IgD-negative memory B cell (primary cell): ENCODE measurements around the gene IL9. TPM values are rescaled to one million over a fixed set of nuclear protein-coding genes. Genes with fewer than 3 reads are reported as not detected.

ENCODE experiments used
- H3K27ac Mint-ChIP-seq, 3 donors: one replicate each; pipeline ENCODE4 v1.8.0; 2020 to 2022; ENCODE audit warnings: mild to moderate bottlenecking in 3 of 3, mixed read lengths in 3 of 3, moderate library complexity in 1 of 3
- H3K27me3 Mint-ChIP-seq: one replicate; pipeline ENCODE4 v1.8.0; 2021; ENCODE audit warnings: mixed read lengths
- H3K36me3 Mint-ChIP-seq: one replicate; pipeline ENCODE4 v1.8.0; 2020; ENCODE audit warnings: mild to moderate bottlenecking, mixed read lengths
- H3K4me1 Mint-ChIP-seq, 3 donors: one replicate each; pipeline ENCODE4 v1.8.0; 2020 to 2022; ENCODE audit warnings: mixed read lengths in 3 of 3, mild to moderate bottlenecking in 1 of 3
- H3K4me3 Mint-ChIP-seq, 4 donors: one replicate each; pipeline ENCODE4 v1.8.0; 2020 to 2022; ENCODE audit warnings: mild to moderate bottlenecking in 4 of 4, mixed read lengths in 4 of 4, moderate library complexity in 3 of 4
- H3K9me3 Mint-ChIP-seq, 3 donors: one replicate each; pipeline ENCODE4 v1.8.0; 2020 to 2021; ENCODE audit warnings: mixed read lengths in 3 of 3, mild to moderate bottlenecking in 1 of 3
- polyA plus RNA-seq: library from polyadenylated mRNA; unstranded; fragments of 300-500 nt; fragmentation: Illumina TruSeq; gene quantifications from one replicate; pipeline ENCODE4 v1.2.3, GENCODE V29; 2021

IL9 gene
- not detected for polyA plus RNA-seq

DNA sequence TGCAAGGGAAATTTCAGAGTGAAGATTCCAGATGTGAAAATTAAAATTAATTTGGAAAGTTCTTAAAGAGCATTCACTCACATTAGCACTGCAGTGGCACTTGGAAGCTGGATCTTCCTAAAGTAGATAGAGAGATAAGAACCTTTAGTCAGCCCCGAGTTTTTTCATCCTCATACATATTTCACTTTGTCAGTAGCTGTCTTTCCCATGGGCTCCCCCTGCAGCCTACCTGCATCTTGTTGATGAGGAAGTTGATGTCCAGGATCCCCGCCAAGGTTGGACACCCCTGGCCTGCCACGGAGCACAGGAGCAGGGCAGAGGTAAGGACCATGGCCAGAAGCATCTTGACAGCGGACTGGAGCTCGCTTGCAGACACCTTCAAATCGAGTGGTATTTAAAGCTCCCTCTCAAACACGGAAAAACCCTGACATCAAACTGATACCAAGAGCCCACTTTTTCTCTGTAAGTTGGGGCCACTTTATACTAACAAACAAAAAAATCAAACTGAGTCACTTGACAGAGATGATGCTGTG is at the start of gene IL9:
IL9 (minus strand) TSS at position 368 of the 533 bp plus-strand sequence; CDS start at position 343, 25 bp downstream.
- Mint-ChIP-seq H3K27ac (peak within 1 kb of the TSS in 1 of 3 donors; percentile 59), H3K27me3 (peaks cover 15% of the 10 kb centered on the region), H3K36me3 (no peaks in the 10 kb centered on the region), H3K4me1 (peaks cover 0 to 2% (median 0%) of the 10 kb centered on the region in 3 donors), H3K9me3 (peaks cover 0 to 2% (median 0%) of the 10 kb centered on the region in 3 donors), H3K4me3 (no peak within 1 kb of the TSS)

DNA sequence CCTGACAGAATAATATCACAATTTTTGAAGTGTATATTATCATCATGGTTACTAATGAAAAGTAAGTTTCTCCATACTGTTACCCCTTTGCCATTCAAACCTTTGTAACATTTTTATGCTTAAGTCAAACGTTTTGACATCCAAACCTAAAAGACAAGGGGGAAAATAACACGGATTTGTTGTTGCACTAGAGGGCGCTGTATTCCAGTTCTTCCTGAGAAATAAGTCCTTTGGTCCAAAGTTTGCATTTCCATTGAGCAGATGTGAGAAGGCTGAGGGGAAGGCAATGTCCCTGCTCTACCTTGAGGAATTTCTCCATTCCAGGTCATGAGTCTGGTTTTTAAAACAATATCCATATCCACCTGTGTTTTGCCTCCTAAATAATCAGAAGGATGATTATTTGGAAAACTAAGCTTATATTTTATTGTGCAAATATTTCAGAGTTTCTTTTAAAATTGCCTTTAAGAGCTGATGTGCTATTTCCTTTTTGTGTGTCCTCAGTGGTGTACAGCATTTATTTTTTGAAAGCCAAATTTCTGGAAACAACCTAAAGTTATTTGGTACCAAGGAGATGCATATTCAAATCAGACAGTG is 49.4 kb upstream of the IL9 start:
- Mint-ChIP-seq H3K27ac (no peak overlapping the region), H3K4me3 (no peak overlapping the region), H3K9me3 (peaks cover 0 to 3% (median 2%) of the 10 kb centered on the region in 3 donors), H3K36me3 (no peaks in the 10 kb centered on the region), H3K4me1 (no peaks in the 10 kb centered on the region), H3K27me3 (peaks cover 5% of the 10 kb centered on the region)

DNA sequence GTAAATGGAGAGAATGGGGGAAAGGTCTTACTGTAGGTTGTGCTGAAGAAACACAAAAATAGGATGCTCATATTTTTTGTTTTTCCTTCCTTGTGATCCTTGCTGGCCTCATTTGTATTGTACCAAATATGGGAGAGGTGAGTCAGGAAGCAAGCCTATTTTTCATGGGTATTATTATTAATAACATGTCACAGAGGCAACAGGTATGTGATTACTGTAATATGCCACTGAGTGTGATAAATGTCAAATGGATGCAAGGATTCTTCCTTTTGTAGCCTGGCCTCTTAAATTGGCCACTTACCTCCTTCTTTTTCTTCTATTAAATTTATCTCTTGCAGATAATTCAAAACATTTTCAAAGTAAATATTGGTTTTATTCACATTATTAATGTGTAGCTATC is 48.9 kb upstream of the IL9 start:
- Mint-ChIP-seq H3K36me3 (no peaks in the 10 kb centered on the region), H3K9me3 (peaks cover 0 to 3% (median 2%) of the 10 kb centered on the region in 3 donors), H3K4me3 (no peak overlapping the region), H3K4me1 (no peaks in the 10 kb centered on the region), H3K27ac (no peak overlapping the region), H3K27me3 (peaks cover 5% of the 10 kb centered on the region)

DNA sequence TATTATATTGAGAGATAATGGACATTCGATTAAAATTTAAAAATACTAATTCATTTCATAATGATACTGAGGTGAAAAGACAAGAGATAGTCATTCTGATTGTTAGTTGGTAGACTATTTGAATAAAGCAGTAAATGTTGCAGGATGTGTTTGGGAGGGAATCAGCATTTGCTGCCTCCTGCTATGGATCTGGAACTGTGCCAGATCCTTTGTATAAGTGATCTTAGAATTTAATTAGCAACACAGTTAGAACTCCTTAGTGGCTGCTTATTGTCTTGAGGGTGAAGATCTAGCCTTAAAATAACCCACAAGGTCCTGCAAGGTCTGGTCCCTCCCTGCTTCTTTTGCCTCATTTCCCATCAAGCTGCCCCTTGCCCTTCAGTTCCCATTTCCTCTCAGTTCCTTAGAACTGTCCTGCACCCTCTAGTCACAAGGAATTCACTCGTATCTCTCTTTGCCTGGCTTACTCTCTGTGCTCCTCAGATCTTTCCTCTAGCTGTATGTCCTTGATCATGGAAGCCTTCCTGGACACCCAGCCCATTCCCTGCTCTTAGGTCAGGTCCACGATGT is 46.6 kb upstream of the IL9 start:
- Mint-ChIP-seq H3K27ac (no peak overlapping the region), H3K4me3 (no peak overlapping the region), H3K27me3 (peaks cover 8% of the 10 kb centered on the region), H3K4me1 (no peaks in the 10 kb centered on the region), H3K9me3 (no peaks in the 10 kb centered on the region), H3K36me3 (no peaks in the 10 kb centered on the region)

DNA sequence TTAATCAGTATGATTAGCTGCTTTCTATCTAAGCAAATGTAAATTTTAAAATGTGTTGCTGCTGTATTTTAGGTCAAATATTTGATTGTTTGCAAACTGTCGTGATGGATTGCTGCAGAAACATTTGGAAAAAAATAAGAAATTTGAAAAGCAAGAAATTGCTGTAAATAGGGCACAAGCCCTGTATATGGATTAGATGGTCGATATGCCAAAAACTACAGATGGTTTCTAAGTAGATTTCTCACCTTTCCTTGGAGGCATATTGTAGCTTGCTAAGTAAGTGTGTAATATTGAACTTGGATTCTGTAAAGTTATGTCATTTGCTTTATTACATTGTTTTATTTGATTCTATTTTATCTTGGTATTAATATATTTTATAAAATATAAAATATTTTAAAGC is 46.1 kb upstream of the IL9 start:
- H3K9me3 Mint-ChIP-seq, result no peaks in the 10 kb centered on the region
- H3K4me1 Mint-ChIP-seq, result no peaks in the 10 kb centered on the region
- no peak overlapping the region for H3K4me3 Mint-ChIP-seq
- H3K27ac Mint-ChIP-seq, result no peak overlapping the region
- peaks cover 8% of the 10 kb centered on the region for H3K27me3 Mint-ChIP-seq
- H3K36me3 Mint-ChIP-seq, result no peaks in the 10 kb centered on the region

DNA sequence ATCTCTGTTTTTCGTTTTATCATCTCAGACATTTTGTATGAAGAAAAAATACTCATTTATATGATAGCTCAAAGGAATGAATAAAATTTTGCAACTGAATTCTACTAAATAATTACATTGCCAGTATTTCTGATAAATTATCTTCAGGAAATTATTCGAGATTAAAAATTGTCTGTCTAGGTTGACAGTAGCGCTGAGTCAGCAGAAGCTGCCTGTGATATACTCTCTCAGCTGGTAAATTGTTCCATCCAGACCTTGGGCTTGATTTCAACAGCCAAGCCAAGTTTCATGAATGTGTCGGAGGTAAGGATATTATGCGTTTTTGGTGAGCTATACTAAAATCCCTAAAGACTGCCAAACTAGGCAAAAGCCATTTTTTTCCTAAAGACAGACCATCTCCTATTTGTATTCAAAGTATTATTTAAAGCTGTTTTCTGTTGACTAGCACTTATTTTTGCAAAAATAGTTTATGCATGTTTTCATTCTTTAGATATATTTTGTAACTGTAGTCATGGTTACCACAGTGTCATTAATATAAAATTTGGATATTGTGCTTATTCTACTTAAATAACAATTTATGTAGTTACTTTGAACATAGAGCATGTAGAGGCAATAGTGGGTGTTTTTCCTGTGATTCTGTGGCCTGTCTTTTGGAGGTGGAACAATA is 41.7 kb upstream of the IL9 start:
- Mint-ChIP-seq H3K36me3 (no peaks in the 10 kb centered on the region), H3K9me3 (peaks cover 0 to 3% (median 0%) of the 10 kb centered on the region in 3 donors), H3K27me3 (peaks cover 11% of the 10 kb centered on the region), H3K4me1 (no peaks in the 10 kb centered on the region), H3K27ac (no peak overlapping the region), H3K4me3 (no peak overlapping the region)

DNA sequence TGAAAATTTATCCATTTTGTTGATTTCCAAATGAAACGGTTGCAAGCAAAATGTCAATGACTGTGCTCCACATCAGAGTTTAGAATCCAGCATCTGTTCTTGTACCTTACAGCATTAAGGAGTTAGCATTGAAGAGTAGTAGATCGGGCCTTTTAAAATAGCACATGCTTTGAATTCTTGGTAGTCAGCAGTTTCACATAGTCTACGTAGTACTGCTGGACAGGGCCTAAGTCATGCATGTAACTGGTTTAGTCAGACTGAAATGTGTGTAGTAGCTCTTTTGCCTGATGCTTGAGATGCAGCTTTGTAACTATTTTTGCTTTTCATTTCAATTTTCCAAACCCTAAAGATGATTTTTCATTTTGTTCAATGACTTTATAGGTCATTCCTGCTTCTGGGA is 39.3 kb upstream of the IL9 start:
- H3K36me3 Mint-ChIP-seq, result no peaks in the 10 kb centered on the region
- no peak overlapping the region for H3K27ac Mint-ChIP-seq
- H3K4me1 Mint-ChIP-seq, result peaks cover 0 to 4% (median 3%) of the 10 kb centered on the region in 3 donors
- peaks cover 0 to 3% (median 0%) of the 10 kb centered on the region in 3 donors for H3K9me3 Mint-ChIP-seq
- peaks cover 28% of the 10 kb centered on the region for H3K27me3 Mint-ChIP-seq
- H3K4me3 Mint-ChIP-seq, result no peak overlapping the region

DNA sequence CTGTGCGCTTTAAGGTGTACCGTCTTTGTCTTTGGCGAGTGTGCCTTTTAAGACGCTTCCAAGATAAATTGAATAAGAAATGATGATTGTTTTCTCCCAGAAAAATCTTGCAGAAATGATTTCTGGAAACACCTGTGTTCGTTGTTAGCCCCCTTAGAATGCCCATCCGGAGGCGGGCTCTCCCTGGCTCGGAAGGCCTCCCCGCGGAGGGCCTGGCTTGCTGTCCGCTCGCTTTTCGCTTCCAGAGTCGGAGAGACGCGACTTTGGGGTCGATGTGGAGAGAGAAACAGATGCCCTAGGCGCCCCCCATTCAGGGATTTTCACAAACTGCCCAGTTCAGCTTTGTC is 35.3 kb upstream of the IL9 start:
- H3K4me1 Mint-ChIP-seq, result peaks cover 0 to 5% (median 3%) of the 10 kb centered on the region in 3 donors
- peaks cover 38% of the 10 kb centered on the region for H3K27me3 Mint-ChIP-seq
- no peak overlapping the region for H3K27ac Mint-ChIP-seq
- peak overlapping the region in 2 of 4 donors; percentile 12 to 41 for H3K4me3 Mint-ChIP-seq
- peaks cover 0 to 3% (median 0%) of the 10 kb centered on the region in 3 donors for H3K9me3 Mint-ChIP-seq
- H3K36me3 Mint-ChIP-seq, result no peaks in the 10 kb centered on the region

DNA sequence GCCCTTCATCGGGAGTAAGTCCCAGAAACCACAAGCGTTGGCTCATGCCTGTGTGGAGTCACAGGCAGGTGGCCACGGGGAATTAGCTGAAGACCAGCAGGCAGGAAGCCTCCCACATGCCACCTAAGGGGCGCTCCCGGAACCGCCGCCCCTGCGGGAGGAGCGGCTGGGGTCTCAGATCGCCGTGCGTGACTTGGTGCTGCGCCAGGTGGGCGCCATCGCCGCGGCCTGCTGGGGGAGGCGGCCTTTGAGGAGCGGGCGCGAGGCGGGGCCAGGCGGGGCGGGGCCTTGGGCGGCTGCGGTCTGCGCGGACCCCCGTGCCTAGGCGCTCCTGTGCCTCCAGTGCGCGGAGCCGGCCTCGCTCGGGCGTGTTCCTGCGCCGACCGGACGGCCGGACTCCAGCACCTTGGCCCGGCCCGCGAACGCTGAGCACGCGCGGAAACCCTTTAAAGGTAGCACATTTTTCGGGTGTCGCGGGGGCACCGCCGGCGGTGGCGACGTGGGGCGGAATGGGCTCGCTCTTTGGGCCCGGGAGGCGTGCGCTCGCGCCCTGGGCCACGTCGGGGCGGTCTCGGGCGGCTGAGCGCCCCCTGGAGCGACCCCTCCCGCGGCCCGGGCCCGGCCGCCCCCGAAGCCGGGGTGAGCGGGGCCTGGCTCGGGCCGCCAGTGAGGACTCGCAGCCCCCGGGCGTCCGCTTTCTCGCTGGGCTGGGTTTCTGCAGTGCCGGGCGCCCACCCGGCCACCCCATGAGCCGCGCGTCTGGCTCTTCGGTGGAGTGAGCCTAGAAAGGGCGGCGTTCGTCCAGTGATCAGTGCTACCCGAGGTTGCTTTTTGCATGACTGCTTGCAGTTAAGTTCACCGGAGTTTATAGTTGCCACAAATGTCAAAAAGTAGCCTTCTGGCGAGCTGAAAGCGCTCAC is 34.6 kb upstream of the IL9 start:
- H3K27me3 Mint-ChIP-seq, result peaks cover 39% of the 10 kb centered on the region
- peak overlapping the region in 2 of 4 donors; percentile 12 to 41 for H3K4me3 Mint-ChIP-seq
- H3K36me3 Mint-ChIP-seq, result no peaks in the 10 kb centered on the region
- no peak overlapping the region for H3K27ac Mint-ChIP-seq
- peaks cover 0 to 3% (median 0%) of the 10 kb centered on the region in 3 donors for H3K9me3 Mint-ChIP-seq
- peaks cover 0 to 5% (median 3%) of the 10 kb centered on the region in 3 donors for H3K4me1 Mint-ChIP-seq

DNA sequence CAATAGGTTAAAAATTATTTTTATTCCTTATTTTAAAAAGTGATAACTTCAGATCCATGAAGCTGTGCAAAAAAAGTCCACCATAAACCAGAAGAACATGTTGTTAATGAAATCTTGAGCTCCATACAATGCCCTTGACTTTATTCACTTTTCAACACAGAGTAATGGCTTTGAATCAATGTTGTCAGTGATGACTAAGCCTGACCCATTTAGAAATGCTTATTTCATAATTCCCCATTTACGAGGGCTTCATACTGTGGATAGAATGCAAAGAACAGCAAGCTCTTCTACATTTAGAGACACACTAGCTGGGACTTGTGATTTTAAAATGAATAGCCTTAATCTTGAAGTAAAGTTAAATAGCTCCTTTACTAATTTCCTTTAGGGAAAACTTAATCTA is 25.7 kb upstream of the IL9 start:
- no peaks in the 10 kb centered on the region for H3K4me1 Mint-ChIP-seq
- peaks cover 0 to 4% (median 0%) of the 10 kb centered on the region in 3 donors for H3K9me3 Mint-ChIP-seq
- H3K36me3 Mint-ChIP-seq, result no peaks in the 10 kb centered on the region
- no peak overlapping the region for H3K4me3 Mint-ChIP-seq
- peaks cover 27% of the 10 kb centered on the region for H3K27me3 Mint-ChIP-seq
- H3K27ac Mint-ChIP-seq, result no peak overlapping the region

DNA sequence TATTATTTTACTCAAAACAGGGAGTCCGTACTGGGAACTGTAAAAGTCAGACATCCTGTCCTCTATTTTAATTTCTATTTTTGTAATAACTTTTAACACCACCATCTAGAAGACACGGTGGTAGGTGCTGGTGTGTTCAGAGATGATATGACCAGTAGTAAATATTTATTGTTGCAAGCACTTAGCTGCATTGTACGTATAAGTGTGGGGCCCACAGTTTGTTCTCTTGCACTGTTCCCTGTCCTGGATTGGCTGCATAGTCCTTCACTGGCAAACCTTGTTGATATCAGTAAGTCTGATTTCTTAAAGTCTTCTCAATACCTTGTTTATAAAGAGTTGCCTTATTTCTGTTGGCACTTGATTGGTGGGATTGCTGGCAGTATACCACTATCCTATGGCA is 24.6 kb upstream of the IL9 start:
- H3K27ac Mint-ChIP-seq, result no peak overlapping the region
- H3K36me3 Mint-ChIP-seq, result no peaks in the 10 kb centered on the region
- no peaks in the 10 kb centered on the region for H3K4me1 Mint-ChIP-seq
- H3K4me3 Mint-ChIP-seq, result no peak overlapping the region
- peaks cover 0 to 4% (median 0%) of the 10 kb centered on the region in 3 donors for H3K9me3 Mint-ChIP-seq
- peaks cover 29% of the 10 kb centered on the region for H3K27me3 Mint-ChIP-seq

DNA sequence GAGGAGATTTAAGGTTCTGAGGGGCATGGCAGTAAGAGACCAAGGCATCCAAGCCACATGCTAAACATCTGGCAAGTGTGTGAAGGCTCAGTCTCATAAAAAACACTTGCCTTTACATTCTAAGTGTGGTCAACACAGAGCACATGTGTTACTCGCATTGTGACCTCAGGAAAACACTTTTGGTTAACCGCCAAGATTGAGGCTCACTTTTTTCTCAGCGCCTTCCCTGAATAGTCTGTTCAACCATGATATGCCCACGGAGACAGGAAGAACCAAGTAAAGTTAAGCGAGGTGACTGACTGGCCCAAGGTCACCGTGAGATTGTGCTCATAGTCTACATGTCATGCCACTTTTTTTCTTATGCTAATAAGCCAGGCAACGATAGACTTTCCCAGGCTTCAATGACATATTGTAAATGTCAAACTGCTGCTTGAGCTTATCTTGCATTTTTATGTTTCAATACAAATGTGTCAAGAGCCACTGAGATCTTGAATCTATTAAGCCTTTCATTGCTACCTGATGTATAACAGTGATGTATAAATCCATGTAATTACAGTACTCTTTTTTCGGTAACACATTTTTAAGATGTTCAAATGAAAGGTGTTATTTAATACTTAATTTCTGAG is 21.1 kb upstream of the IL9 start:
- H3K27me3 Mint-ChIP-seq, result peaks cover 13% of the 10 kb centered on the region
- H3K36me3 Mint-ChIP-seq, result no peaks in the 10 kb centered on the region
- no peaks in the 10 kb centered on the region for H3K4me1 Mint-ChIP-seq
- no peak overlapping the region for H3K27ac Mint-ChIP-seq
- H3K9me3 Mint-ChIP-seq, result no peaks in the 10 kb centered on the region
- no peak overlapping the region for H3K4me3 Mint-ChIP-seq

DNA sequence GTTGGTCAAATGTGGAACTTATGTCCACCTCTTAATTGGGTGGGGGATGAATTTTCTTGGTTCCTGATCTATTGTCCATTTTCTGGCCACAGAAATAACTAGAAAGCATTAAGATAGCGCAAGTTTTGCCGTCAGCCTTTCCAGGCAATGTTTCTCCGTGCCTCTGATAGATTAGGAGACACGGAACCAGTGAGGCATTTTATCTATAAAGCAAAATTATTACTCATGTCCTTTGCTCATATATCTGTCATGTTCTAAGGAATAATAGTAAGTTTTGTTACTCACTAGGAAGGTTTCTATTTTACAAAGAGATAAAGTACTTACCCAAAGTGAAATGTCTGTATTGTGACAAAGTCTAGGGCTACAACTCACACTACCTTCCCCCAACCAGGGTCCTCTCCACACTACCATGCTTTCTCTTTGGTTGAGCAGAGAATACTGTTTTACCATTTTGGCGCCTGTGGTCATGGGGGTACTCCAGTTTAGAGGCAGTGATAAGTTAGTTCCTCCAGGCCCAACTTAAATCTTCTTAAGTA is 19.9 kb upstream of the IL9 start:
- Mint-ChIP-seq H3K4me1 (no peaks in the 10 kb centered on the region), H3K9me3 (no peaks in the 10 kb centered on the region), H3K27me3 (peaks cover 16% of the 10 kb centered on the region), H3K4me3 (no peak overlapping the region), H3K36me3 (no peaks in the 10 kb centered on the region), H3K27ac (no peak overlapping the region)
